ENCODE results near the gene SIK3.

The SIK3 gene

DNA sequence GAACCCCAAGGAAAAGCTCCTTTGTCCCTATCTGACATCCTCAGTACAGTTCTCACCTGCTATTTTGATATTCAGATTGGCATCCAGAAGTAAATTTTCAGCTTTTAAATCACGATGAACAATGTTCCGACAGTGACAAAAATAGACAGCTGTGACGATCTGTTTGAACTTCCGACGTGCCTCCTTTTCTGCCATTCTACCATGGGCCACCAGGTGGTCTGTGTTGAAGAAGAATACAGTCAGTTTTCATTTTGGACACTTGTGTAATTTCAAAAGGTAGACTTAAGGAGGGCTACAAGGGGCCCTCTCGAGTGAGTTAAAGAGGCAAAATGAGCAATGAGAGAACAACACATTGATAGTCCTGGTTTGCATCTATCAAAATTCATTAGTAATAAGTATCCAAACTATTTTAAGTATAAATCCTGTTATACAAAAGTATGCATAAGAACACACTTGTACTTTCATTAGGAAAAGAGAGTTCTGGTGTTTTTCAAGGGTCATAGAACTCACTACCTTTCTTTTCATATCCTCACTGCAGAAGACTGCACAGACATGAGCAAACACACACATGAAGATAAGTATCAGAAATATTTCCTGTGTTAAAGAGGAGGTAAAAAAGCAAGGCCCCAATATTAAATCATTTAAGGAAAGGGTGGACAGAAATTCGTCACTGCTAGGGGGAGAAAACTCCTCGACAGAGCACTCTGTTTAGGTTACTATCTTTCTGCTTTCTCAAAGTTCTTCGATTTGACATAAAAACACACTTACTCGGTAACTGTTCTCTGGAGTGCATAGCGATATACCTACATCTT, 170.9 kb downstream of the SIK3 start:
- TF ChIP-seq, protein P1, sequence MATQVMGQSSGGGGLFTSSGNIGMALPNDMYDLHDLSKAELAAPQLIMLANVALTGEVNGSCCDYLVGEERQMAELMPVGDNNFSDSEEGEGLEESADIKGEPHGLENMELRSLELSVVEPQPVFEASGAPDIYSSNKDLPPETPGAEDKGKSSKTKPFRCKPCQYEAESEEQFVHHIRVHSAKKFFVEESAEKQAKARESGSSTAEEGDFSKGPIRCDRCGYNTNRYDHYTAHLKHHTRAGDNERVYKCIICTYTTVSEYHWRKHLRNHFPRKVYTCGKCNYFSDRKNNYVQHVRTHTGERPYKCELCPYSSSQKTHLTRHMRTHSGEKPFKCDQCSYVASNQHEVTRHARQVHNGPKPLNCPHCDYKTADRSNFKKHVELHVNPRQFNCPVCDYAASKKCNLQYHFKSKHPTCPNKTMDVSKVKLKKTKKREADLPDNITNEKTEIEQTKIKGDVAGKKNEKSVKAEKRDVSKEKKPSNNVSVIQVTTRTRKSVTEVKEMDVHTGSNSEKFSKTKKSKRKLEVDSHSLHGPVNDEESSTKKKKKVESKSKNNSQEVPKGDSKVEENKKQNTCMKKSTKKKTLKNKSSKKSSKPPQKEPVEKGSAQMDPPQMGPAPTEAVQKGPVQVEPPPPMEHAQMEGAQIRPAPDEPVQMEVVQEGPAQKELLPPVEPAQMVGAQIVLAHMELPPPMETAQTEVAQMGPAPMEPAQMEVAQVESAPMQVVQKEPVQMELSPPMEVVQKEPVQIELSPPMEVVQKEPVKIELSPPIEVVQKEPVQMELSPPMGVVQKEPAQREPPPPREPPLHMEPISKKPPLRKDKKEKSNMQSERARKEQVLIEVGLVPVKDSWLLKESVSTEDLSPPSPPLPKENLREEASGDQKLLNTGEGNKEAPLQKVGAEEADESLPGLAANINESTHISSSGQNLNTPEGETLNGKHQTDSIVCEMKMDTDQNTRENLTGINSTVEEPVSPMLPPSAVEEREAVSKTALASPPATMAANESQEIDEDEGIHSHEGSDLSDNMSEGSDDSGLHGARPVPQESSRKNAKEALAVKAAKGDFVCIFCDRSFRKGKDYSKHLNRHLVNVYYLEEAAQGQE (IDR thresholded peaks at IDR 0.05; ENCODE audit: insufficient read depth in 1 of 2, low read depth in 2 of 2, low read length in 2 of 2): no peak
- TF ChIP-seq SIN3A (IDR thresholded peaks at IDR 0.05; ENCODE audit: borderline replicate concordance, insufficient read depth, low read length) (no peak), POLR2AphosphoS5 (IDR thresholded peaks at IDR 0.05; ENCODE audit: low read depth, low read length) (no peak), FOXP2 (optimal IDR thresholded peaks at IDR 0.05; ENCODE audit: borderline replicate concordance, extremely low read depth, extremely low read length, insufficient read depth) (no peak), TAF1 (IDR thresholded peaks at IDR 0.05; ENCODE audit: borderline replicate concordance, insufficient read depth, low read length) (no peak)

- TF ChIP-seq, protein P1 (IDR thresholded peaks at IDR 0.05; ENCODE audit: insufficient read depth in 1 of 2, low read depth in 2 of 2, low read length in 2 of 2): no peak
- TF ChIP-seq SIN3A (IDR thresholded peaks at IDR 0.05; ENCODE audit: borderline replicate concordance, insufficient read depth, low read length) (no peak), FOXP2 (optimal IDR thresholded peaks at IDR 0.05; ENCODE audit: borderline replicate concordance, extremely low read depth, extremely low read length, insufficient read depth) (no peak), POLR2AphosphoS5 (IDR thresholded peaks at IDR 0.05; ENCODE audit: low read depth, low read length) (no peak), TAF1 (IDR thresholded peaks at IDR 0.05; ENCODE audit: borderline replicate concordance, insufficient read depth, low read length) (no peak)
These were observed 173.2 kb downstream of the SIK3 start for GRCh38 chr11:116925050-116925449.

DNA sequence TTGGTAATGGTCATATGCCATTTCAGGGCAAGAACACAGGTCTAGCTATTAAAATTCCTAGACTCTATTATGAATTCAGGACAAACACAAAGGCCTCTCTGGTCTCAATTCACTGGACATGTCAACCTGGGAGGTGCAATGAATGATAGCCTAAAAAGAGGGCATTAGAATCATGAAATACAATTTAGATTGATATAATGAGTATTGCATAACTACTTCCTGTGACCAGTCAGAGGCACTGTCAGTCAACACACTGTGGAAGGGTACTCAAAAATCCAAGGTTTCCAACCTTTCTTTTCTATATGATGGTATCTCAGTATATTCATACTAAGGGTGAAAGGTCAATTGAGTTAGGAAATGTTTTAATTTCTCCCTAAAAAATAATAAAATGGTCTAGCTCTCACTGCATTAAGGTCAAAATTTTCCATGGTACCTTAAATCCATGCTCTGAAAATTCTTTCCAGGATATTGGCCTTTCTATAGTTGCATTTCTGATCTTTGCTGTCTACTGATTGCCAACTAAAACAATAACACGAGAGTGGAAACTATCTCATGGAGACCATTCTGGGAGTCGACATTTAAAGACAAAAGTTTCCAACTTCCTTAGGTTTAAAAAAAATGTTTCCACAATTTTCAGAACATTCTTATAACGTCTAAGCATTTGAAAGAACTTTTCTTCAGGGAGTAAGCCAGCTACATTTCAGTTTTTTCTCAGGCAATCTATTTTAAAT, 179.1 kb downstream of the SIK3 start:
- TF ChIP-seq TAF1 (IDR thresholded peaks at IDR 0.05; ENCODE audit: borderline replicate concordance, insufficient read depth, low read length): no peak
- TF ChIP-seq, protein P1 (IDR thresholded peaks at IDR 0.05; ENCODE audit: insufficient read depth in 1 of 2, low read depth in 2 of 2, low read length in 2 of 2): no peak
- no peak for TF ChIP-seq SIN3A (IDR thresholded peaks at IDR 0.05; ENCODE audit: borderline replicate concordance, insufficient read depth, low read length)
- no peak for TF ChIP-seq POLR2AphosphoS5 (IDR thresholded peaks at IDR 0.05; ENCODE audit: low read depth, low read length)
- TF ChIP-seq FOXP2 (optimal IDR thresholded peaks at IDR 0.05; ENCODE audit: borderline replicate concordance, extremely low read depth, extremely low read length, insufficient read depth): no peak

- TF ChIP-seq FOXP2 (optimal IDR thresholded peaks at IDR 0.05; ENCODE audit: borderline replicate concordance, extremely low read depth, extremely low read length, insufficient read depth): no peak
- no peak for TF ChIP-seq POLR2AphosphoS5 (IDR thresholded peaks at IDR 0.05; ENCODE audit: low read depth, low read length)
These were observed 180.6 kb downstream of the SIK3 start for GRCh38 chr11:116917632-116918031.

GRCh38 chr11:116916886-116917285, 181.3 kb downstream of the SIK3 start:
- TF ChIP-seq, protein P1 (IDR thresholded peaks at IDR 0.05; ENCODE audit: insufficient read depth in 1 of 2, low read depth in 2 of 2, low read length in 2 of 2): no peak
- no peak for TF ChIP-seq SIN3A (IDR thresholded peaks at IDR 0.05; ENCODE audit: borderline replicate concordance, insufficient read depth, low read length)
- no peak for TF ChIP-seq TAF1 (IDR thresholded peaks at IDR 0.05; ENCODE audit: borderline replicate concordance, insufficient read depth, low read length)
- no peak for TF ChIP-seq FOXP2 (optimal IDR thresholded peaks at IDR 0.05; ENCODE audit: borderline replicate concordance, extremely low read depth, extremely low read length, insufficient read depth)
- no peak for TF ChIP-seq POLR2AphosphoS5 (IDR thresholded peaks at IDR 0.05; ENCODE audit: low read depth, low read length)
